IMR-90 (cell line): ENCODE data around the gene BCL2. TPM values are rescaled to one million over a fixed set of nuclear protein-coding genes. Genes with fewer than 3 reads are reported as not detected.

Experiments used
- ATAC-seq: fragments of 200-7000 bp; cut with Tn5 transposase; 2 replicates; pipeline ENCODE4 v1.9.1; 2020; ENCODE audit warnings: low read depth, mild to moderate bottlenecking, moderate library complexity
- BruUV-seq: library from RNA; stranded (reverse); fragments of 400-500 nt; replicated peaks from 2 replicates; lab custom pipeline; 2021; lab: Mats Ljungman, UMichigan
- CTCF ChIA-PET: fragments of 300-600 bp; formaldehyde crosslinking; extraction: SDS; loops from one replicate; lab custom pipeline; 2021; ENCODE audit warnings: antibody characterized with exemption; lab: Yijun Ruan, JAX
- POLR2A ChIA-PET: fragments of 300-600 bp; sonication (Branson Sonifier 250); formaldehyde crosslinking; loops from one replicate; lab custom pipeline; 2022; ENCODE audit warnings: antibody characterized with exemption; ENCODE audit not compliant: unreplicated experiment; lab: Charles Lee
- DNase-seq: peaks from one replicate; pipeline ENCODE4 v3.0.0; 2013
- H2AFZ ChIP-seq: replicated peaks from 2 replicates; pipeline ENCODE3; 2013; ENCODE audit warnings: low read length, mild to moderate bottlenecking; ENCODE audit not compliant: poor library complexity
- H2AK5ac ChIP-seq: 2 replicates; pipeline ENCODE4 v1.6.1; 2013; ENCODE audit warnings: low read depth, low read length, inconsistent platforms
- H2AK9ac ChIP-seq: replicated peaks from 2 replicates; pipeline ENCODE3; 2013; ENCODE audit warnings: mild to moderate bottlenecking, low read depth, low read length, moderate library complexity; ENCODE audit not compliant: poor library complexity
- H2BK120ac ChIP-seq: 2 replicates; pipeline ENCODE4 v1.6.1; 2013; ENCODE audit warnings: low read depth, low read length, inconsistent platforms
- H2BK15ac ChIP-seq: 3 replicates; pipeline ENCODE4 v1.6.1; 2013; ENCODE audit warnings: low read depth, low read length, inconsistent platforms
- H2BK20ac ChIP-seq: 2 replicates; pipeline ENCODE4 v1.6.1; 2013; ENCODE audit warnings: low read depth, mild to moderate bottlenecking, inconsistent platforms, low read length, moderate library complexity
- H2BK5ac ChIP-seq: 2 replicates; pipeline ENCODE4 v1.6.1; 2013; ENCODE audit warnings: mild to moderate bottlenecking, low read depth, low read length, inconsistent platforms; ENCODE audit not compliant: poor library complexity, severe bottlenecking
- H3K14ac ChIP-seq: replicated peaks from 2 replicates; pipeline ENCODE4 v1.6.1; 2013; ENCODE audit warnings: low read depth, low read length, inconsistent platforms
- H3K18ac ChIP-seq: 2 replicates; pipeline ENCODE4 v1.6.1; 2013; ENCODE audit warnings: low read depth, low read length, control low read depth
- H3K23ac ChIP-seq: 2 replicates; pipeline ENCODE4 v1.6.1; 2013; ENCODE audit warnings: low read depth, low read length, inconsistent platforms
- H3K27ac ChIP-seq: 2 replicates; pipeline ENCODE4 v1.5.1; 2013; ENCODE audit warnings: mild to moderate bottlenecking, control low read depth, low read length; ENCODE audit not compliant: insufficient read depth
- H3K27me3 ChIP-seq: 2 replicates; pipeline ENCODE4 v1.6.1; 2013; ENCODE audit warnings: low read length; ENCODE audit not compliant: control insufficient read depth, insufficient read depth
- H3K36me3 ChIP-seq: 2 replicates; pipeline ENCODE4 v1.6.1; 2013; ENCODE audit warnings: low read length, mixed read lengths; ENCODE audit not compliant: control insufficient read depth, insufficient read depth
- H3K4ac ChIP-seq: 2 replicates; pipeline ENCODE4 v1.6.1; 2013; ENCODE audit warnings: low read depth, low read length, inconsistent platforms
- H3K4me1 ChIP-seq: 2 replicates; pipeline ENCODE4 v1.6.1; 2013; ENCODE audit warnings: low read length, mixed read lengths; ENCODE audit not compliant: control insufficient read depth, insufficient read depth
- H3K4me2 ChIP-seq: 2 replicates; pipeline ENCODE4 v1.6.1; 2013; ENCODE audit warnings: low read depth, mild to moderate bottlenecking, control low read depth, low read length, moderate library complexity
- H3K4me3 ChIP-seq: 2 replicates; pipeline ENCODE4 v1.5.1; 2013; ENCODE audit warnings: low read depth, mild to moderate bottlenecking, control low read depth, low read length, moderate library complexity; ENCODE audit not compliant: insufficient read depth
- H3K56ac ChIP-seq: 2 replicates; pipeline ENCODE4 v1.6.1; 2013; ENCODE audit warnings: low read length, inconsistent platforms; ENCODE audit not compliant: insufficient read depth; ENCODE audit errors: extremely low read depth
- H3K79me1 ChIP-seq, 2 experiments: 2 replicates each; pipeline ENCODE4 v1.6.1; 2013; ENCODE audit warnings: low read length in 2 of 2, inconsistent platforms in 1 of 2, low read depth in 1 of 2
- H3K9ac ChIP-seq: 2 replicates; pipeline ENCODE4 v1.6.1; 2013; ENCODE audit warnings: low read depth, low read length, control low read depth
- H3K9me1 ChIP-seq: 2 replicates; pipeline ENCODE4 v1.6.1; 2013; ENCODE audit warnings: low read length, inconsistent platforms; ENCODE audit not compliant: insufficient read depth
- H3K9me3 ChIP-seq: 2 replicates; pipeline ENCODE4 v1.6.1; 2013; ENCODE audit warnings: low read length; ENCODE audit not compliant: control insufficient read depth, insufficient read depth
- H4K20me1 ChIP-seq: 2 replicates; pipeline ENCODE4 v1.6.1; 2013; ENCODE audit warnings: low read length, inconsistent platforms; ENCODE audit not compliant: insufficient read depth
- H4K5ac ChIP-seq: 2 replicates; pipeline ENCODE4 v1.6.1; 2013; ENCODE audit warnings: mild to moderate bottlenecking, low read depth, low read length, control low read depth
- H4K8ac ChIP-seq, 2 experiments: 2 replicates each; pipeline ENCODE4 v1.6.1; 2013; ENCODE audit warnings: low read depth in 2 of 2, low read length in 2 of 2, control low read depth in 1 of 2, inconsistent platforms in 1 of 2
- H4K91ac ChIP-seq: 2 replicates; pipeline ENCODE4 v1.6.1; 2013; ENCODE audit warnings: low read depth, low read length, inconsistent platforms; ENCODE audit not compliant: insufficient read depth
- BHLHE40 ChIP-seq: fragments of 150-350 bp; IDR thresholded peaks from 2 replicates; pipeline ENCODE4 v1.6.1; 2016; ENCODE audit warnings: mild to moderate bottlenecking, low read depth, low read length
- CEBPB ChIP-seq: IDR thresholded peaks from 2 replicates; pipeline ENCODE4 v1.6.1; 2012; ENCODE audit warnings: low read depth, low read length, improper control_type of control experiment
- CHD1 ChIP-seq: IDR thresholded peaks from 2 replicates; pipeline ENCODE4 v1.6.1; 2012; ENCODE audit warnings: low read depth, low read length, improper control_type of control experiment
- FOS ChIP-seq: fragments of 150-350 bp; IDR thresholded peaks from 2 replicates; pipeline ENCODE4 v1.6.1; 2016; ENCODE audit warnings: low read depth, low read length
- MAFK ChIP-seq: IDR thresholded peaks from 2 replicates; pipeline ENCODE4 v1.6.1; 2012; ENCODE audit warnings: low read depth, low read length, improper control_type of control experiment
- MAZ ChIP-seq: IDR thresholded peaks from 2 replicates; pipeline ENCODE4 v1.6.1; 2012; ENCODE audit warnings: low read depth, mild to moderate bottlenecking, low read length, improper control_type of control experiment, moderate library complexity, borderline replicate concordance
- MXI1 ChIP-seq: IDR thresholded peaks from 2 replicates; pipeline ENCODE4 v1.6.1; 2012; ENCODE audit warnings: low read depth, mild to moderate bottlenecking, low read length, moderate library complexity, borderline replicate concordance
- NFE2L2 ChIP-seq: fragments of 150-350 bp; IDR thresholded peaks from 2 replicates; pipeline ENCODE4 v1.6.1; 2016; ENCODE audit warnings: low read depth, mild to moderate bottlenecking, low read length
- POLR2A ChIP-seq: IDR thresholded peaks from 2 replicates; pipeline ENCODE4 v1.6.1; 2012; ENCODE audit warnings: mild to moderate bottlenecking, low read depth, low read length
- RAD21 ChIP-seq: IDR thresholded peaks from 2 replicates; pipeline ENCODE4 v1.6.1; 2012; ENCODE audit warnings: low read length, improper control_type of control experiment
- RCOR1 ChIP-seq: IDR thresholded peaks from 2 replicates; pipeline ENCODE4 v1.6.1; 2012; ENCODE audit warnings: mild to moderate bottlenecking, low read length, improper control_type of control experiment; ENCODE audit not compliant: insufficient replicate concordance
- RFX5 ChIP-seq: IDR thresholded peaks from 2 replicates; pipeline ENCODE4 v1.8.0; 2012; ENCODE audit warnings: low read depth, mild to moderate bottlenecking, low read length, moderate library complexity
- SMC3 ChIP-seq: fragments of 150-350 bp; IDR thresholded peaks from 2 replicates; pipeline ENCODE4 v1.6.1; 2016; ENCODE audit warnings: low read depth, mild to moderate bottlenecking, antibody characterized with exemption, low read length, moderate library complexity
- WGBS, 2 experiments: methylation state at CpG; one replicate each; pipeline versions ENCODE4 v1.1.5 to v1.1.7; 2013; ENCODE audit warnings: missing lambda C conversion rate in 2 of 2; ENCODE audit not compliant: insufficient read length in 1 of 2; ENCODE audit errors: extremely low coverage in 2 of 2; 5-methylcytosine and 5-hydroxymethylcytosine counted together
- dilution Hi-C: fragments of 300-500 bp; cut with HindIII; formaldehyde crosslinking; loops from one replicate; pipeline ENCODE4 v1.14.3; 2018; ENCODE audit warnings: low sequenced_read_pairs; ENCODE audit not compliant: unreplicated experiment
- in situ Hi-C: fragments of 300-500 bp; cut with MboI; formaldehyde crosslinking; loops from 3 replicates; pipeline ENCODE4 v1.14.3; 2019; ENCODE audit warnings: low sequenced_read_pairs, inconsistent platforms, mixed read lengths
- intact Hi-C: fragments of 100-400 bp; cut with micrococcal nuclease; formaldehyde crosslinking; loops from 2 replicates; pipeline ENCODE4 v1.10.0; 2022
- polyA plus RNA-seq, 3 experiments: library from polyadenylated mRNA; depleted of rRNA; stranded (reverse); fragments of >200 nt; gene quantifications; 2 replicates each; pipeline ENCODE4 v1.2.3, GENCODE V29; 2012; ENCODE audit warnings: low replicate concordance in 1 of 3
- total RNA-seq: library from RNA; depleted of rRNA; stranded (reverse); fragments of >200 nt; gene quantifications from 2 replicates; pipeline ENCODE4 v1.2.3, GENCODE V29; 2012
- TF ChIP-seq, protein P1 (sequence below): fragments of 150-350 bp; IDR thresholded peaks from 2 replicates; pipeline ENCODE4 v1.6.1; 2017; ENCODE audit warnings: mild to moderate bottlenecking, antibody characterized with exemption, low read length, low read depth
- TF ChIP-seq, protein P2 (sequence below): fragments of 150-350 bp; IDR thresholded peaks from 2 replicates; pipeline ENCODE4 v1.6.1; 2016; ENCODE audit warnings: low read depth, mild to moderate bottlenecking, low read length, moderate library complexity, borderline replicate concordance
- TF ChIP-seq, protein P3 (sequence below): conservative IDR thresholded peaks from 2 replicates; pipeline ENCODE4 v1.5.1; 2012; ENCODE audit warnings: mild to moderate bottlenecking, low read depth, low read length, improper control_type of control experiment

Gene BCL2
- total and polyA plus RNA-seq, 2 of the 4 experiments (the other 2 are of a cell fraction) = 0.24 to 0.54 TPM

- no peak overlapping the region for H4K5ac ChIP-seq
- DNase-seq (no peak), ATAC-seq (no peak)
- no peak overlapping the region for H3K27ac ChIP-seq
- H3K4me3 ChIP-seq = no peak overlapping the region
- H3K56ac ChIP-seq = no peak overlapping the region
- no peak overlapping the region for H3K18ac ChIP-seq
- no peaks in the 10 kb centered on the region for H3K36me3 ChIP-seq
- intact Hi-C loops (no loop called here), dilution Hi-C loops (no loop called here), in situ Hi-C loops (no loop called here)
- no peaks in the 10 kb centered on the region for H4K20me1 ChIP-seq
- H3K9ac ChIP-seq = no peak overlapping the region
- no TSS peak for BruUV-seq
- ChIA-PET CTCF (interaction anchor here (1.2 kb wide), 1 partner anchor 8 kb away, joined by 3 read pairs; no protein-coding TSS in a partner anchor), POLR2A (no interaction called here)
- peaks cover 6% of the 10 kb centered on the region for H3K27me3 ChIP-seq
- H2BK5ac ChIP-seq = no peak overlapping the region
- no peak overlapping the region for H2AK9ac ChIP-seq
- H2BK20ac ChIP-seq = no peak overlapping the region
- no peaks in the 10 kb centered on the region for H3K79me1 ChIP-seq
- H3K9me3 ChIP-seq = no peaks in the 10 kb centered on the region
- WGBS, 2 experiments = no CpG with 5 or more reads among the region's 6 CpGs
- H4K8ac ChIP-seq = no peak overlapping the region
- H2AK5ac ChIP-seq = no peak overlapping the region
- H2BK15ac ChIP-seq = no peak overlapping the region
- no peak overlapping the region for H2AFZ ChIP-seq
- H3K4me2 ChIP-seq = no peak overlapping the region
- no peak overlapping the region for H3K14ac ChIP-seq
- H4K91ac ChIP-seq = no peak overlapping the region
- no peaks in the 10 kb centered on the region; the same call in 1 of the 2 replicates for H3K9me1 ChIP-seq
- no peak for TF ChIP-seq MAZ
- TF ChIP-seq BHLHE40 = no peak
- no peak for TF ChIP-seq MAFK
- TF ChIP-seq RAD21 = no peak
- TF ChIP-seq FOS = no peak
- no peak for TF ChIP-seq SMC3
- no peak for TF ChIP-seq NFE2L2
- TF ChIP-seq, protein P1, sequence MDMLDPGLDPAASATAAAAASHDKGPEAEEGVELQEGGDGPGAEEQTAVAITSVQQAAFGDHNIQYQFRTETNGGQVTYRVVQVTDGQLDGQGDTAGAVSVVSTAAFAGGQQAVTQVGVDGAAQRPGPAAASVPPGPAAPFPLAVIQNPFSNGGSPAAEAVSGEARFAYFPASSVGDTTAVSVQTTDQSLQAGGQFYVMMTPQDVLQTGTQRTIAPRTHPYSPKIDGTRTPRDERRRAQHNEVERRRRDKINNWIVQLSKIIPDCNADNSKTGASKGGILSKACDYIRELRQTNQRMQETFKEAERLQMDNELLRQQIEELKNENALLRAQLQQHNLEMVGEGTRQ = no peak
- TF ChIP-seq CEBPB = no peak
- TF ChIP-seq, protein P2, sequence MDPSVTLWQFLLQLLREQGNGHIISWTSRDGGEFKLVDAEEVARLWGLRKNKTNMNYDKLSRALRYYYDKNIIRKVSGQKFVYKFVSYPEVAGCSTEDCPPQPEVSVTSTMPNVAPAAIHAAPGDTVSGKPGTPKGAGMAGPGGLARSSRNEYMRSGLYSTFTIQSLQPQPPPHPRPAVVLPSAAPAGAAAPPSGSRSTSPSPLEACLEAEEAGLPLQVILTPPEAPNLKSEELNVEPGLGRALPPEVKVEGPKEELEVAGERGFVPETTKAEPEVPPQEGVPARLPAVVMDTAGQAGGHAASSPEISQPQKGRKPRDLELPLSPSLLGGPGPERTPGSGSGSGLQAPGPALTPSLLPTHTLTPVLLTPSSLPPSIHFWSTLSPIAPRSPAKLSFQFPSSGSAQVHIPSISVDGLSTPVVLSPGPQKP = no peak
- no peak for TF ChIP-seq CHD1
- no peak for TF ChIP-seq MXI1
- no peak for TF ChIP-seq POLR2A
- TF ChIP-seq RCOR1 = no peak
- no peak for TF ChIP-seq RFX5
- TF ChIP-seq, protein P3, sequence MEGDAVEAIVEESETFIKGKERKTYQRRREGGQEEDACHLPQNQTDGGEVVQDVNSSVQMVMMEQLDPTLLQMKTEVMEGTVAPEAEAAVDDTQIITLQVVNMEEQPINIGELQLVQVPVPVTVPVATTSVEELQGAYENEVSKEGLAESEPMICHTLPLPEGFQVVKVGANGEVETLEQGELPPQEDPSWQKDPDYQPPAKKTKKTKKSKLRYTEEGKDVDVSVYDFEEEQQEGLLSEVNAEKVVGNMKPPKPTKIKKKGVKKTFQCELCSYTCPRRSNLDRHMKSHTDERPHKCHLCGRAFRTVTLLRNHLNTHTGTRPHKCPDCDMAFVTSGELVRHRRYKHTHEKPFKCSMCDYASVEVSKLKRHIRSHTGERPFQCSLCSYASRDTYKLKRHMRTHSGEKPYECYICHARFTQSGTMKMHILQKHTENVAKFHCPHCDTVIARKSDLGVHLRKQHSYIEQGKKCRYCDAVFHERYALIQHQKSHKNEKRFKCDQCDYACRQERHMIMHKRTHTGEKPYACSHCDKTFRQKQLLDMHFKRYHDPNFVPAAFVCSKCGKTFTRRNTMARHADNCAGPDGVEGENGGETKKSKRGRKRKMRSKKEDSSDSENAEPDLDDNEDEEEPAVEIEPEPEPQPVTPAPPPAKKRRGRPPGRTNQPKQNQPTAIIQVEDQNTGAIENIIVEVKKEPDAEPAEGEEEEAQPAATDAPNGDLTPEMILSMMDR = no peak
- H3K23ac ChIP-seq = no peak overlapping the region
- no peak overlapping the region for H2BK120ac ChIP-seq
- no peak overlapping the region for H3K4ac ChIP-seq
- H3K4me1 ChIP-seq = no peaks in the 10 kb centered on the region
Observed at GRCh38 chr18:63107171-63107845, 212.3 kb downstream of the BCL2 start.
